ENCODE measurements around the gene RUNX3. TPM values are rescaled to one million over a fixed set of nuclear protein-coding genes. Genes with fewer than 3 reads are reported as not detected.

The RUNX3 gene
- total RNA-seq, 6 donors from 2014 or later = 4.2 to 15.6 (median 10.1) TPM

GRCh38 chr1:24941564-24941963 is 11.5 kb upstream of the RUNX3 start:
- H3K9me3 ChIP-seq = no peaks in the 10 kb centered on the region
- no peak overlapping the region for H3K4me3 ChIP-seq
- TF ChIP-seq POLR2AphosphoS5 (IDR thresholded peaks at IDR 0.05) (no peak), EP300 (IDR thresholded peaks at IDR 0.05) (no peak), CTCF (IDR thresholded peaks at IDR 0.05) (no peak), POLR2A (IDR thresholded peaks at IDR 0.05) (no peak)
- H3K36me3 ChIP-seq = no peaks in the 10 kb centered on the region
- 67 to 83% methylated on average over 1 to 3 of the region's 4 CpGs for WGBS, 2 donors
- no peaks in the 10 kb centered on the region for H3K4me1 ChIP-seq
- ATAC-seq (ENCODE audit: low FRiP score in 2 of 2) (no peak), DNase-seq (no peak)
- H3K27me3 ChIP-seq = no peaks in the 10 kb centered on the region
- no peak overlapping the region for H3K27ac ChIP-seq

- DNase-seq = no peak
- Histone ChIP-seq H3K36me3 (no peaks in the 10 kb centered on the region), H3K4me1 (no peaks in the 10 kb centered on the region), H3K27me3 (peaks cover 0 to 3% (median 0%) of the 10 kb centered on the region in 4 donors), H3K27ac (no peak overlapping the region), H3K9me3 (no peaks in the 10 kb centered on the region), H3K4me3 (no peak overlapping the region)
- WGBS, 2 donors = 89 to 92% methylated on average over 7 of the region's 7 CpGs
- TF ChIP-seq EP300 (IDR thresholded peaks at IDR 0.05) (no peak), POLR2AphosphoS5 (IDR thresholded peaks at IDR 0.05) (no peak), CTCF (IDR thresholded peaks at IDR 0.05) (no peak), POLR2A (IDR thresholded peaks at IDR 0.05) (no peak)
- no peak for ATAC-seq (ENCODE audit: low FRiP score in 2 of 2)
These were observed 10.2 kb upstream of the RUNX3 start for GRCh38 chr1:24940231-24940630.

- Histone ChIP-seq H3K27me3 (peaks cover 0 to 5% (median 0%) of the 10 kb centered on the region in 4 donors), H3K4me3 (no peak overlapping the region), H3K4me1 (no peaks in the 10 kb centered on the region), H3K36me3 (no peaks in the 10 kb centered on the region), H3K9me3 (no peaks in the 10 kb centered on the region), H3K27ac (no peak overlapping the region)
- WGBS, 2 donors = 73 to 85% methylated on average over 4 of the region's 4 CpGs
- ATAC-seq (ENCODE audit: low FRiP score in 2 of 2) = no peak
- no peak for TF ChIP-seq EP300 (IDR thresholded peaks at IDR 0.05)
- TF ChIP-seq POLR2AphosphoS5 (IDR thresholded peaks at IDR 0.05) = no peak
- no peak for TF ChIP-seq POLR2A (IDR thresholded peaks at IDR 0.05)
- TF ChIP-seq CTCF (IDR thresholded peaks at IDR 0.05) = no peak
- no peak for DNase-seq
These were observed 9.7 kb upstream of the RUNX3 start for GRCh38 chr1:24939675-24940193.

GRCh38 chr1:24939040-24939674 is 9.1 kb upstream of the RUNX3 start:
- Histone ChIP-seq H3K27me3 (peaks cover 0 to 9% (median 2%) of the 10 kb centered on the region in 4 donors), H3K4me3 (no peak overlapping the region), H3K4me1 (no peaks in the 10 kb centered on the region), H3K9me3 (no peaks in the 10 kb centered on the region), H3K36me3 (no peaks in the 10 kb centered on the region), H3K27ac (no peak overlapping the region)
- DNase-seq = no peak
- TF ChIP-seq EP300 (IDR thresholded peaks at IDR 0.05) (no peak), CTCF (IDR thresholded peaks at IDR 0.05) (no peak), POLR2AphosphoS5 (IDR thresholded peaks at IDR 0.05) (no peak), POLR2A (IDR thresholded peaks at IDR 0.05) (no peak)
- ATAC-seq (ENCODE audit: low FRiP score in 2 of 2) = no peak
- 90 to 94% methylated on average over 6 of the region's 6 CpGs for WGBS, 2 donors

GRCh38 chr1:24938276-24938675 is 8.2 kb upstream of the RUNX3 start:
- no peak for DNase-seq
- Histone ChIP-seq H3K36me3 (no peaks in the 10 kb centered on the region), H3K9me3 (no peaks in the 10 kb centered on the region), H3K27ac (no peak overlapping the region), H3K4me1 (no peaks in the 10 kb centered on the region), H3K4me3 (no peak overlapping the region), H3K27me3 (peaks cover 0 to 10% (median 5%) of the 10 kb centered on the region in 4 donors)
- TF ChIP-seq POLR2A (IDR thresholded peaks at IDR 0.05) (no peak), CTCF (IDR thresholded peaks at IDR 0.05) (no peak)
- no peak for ATAC-seq (ENCODE audit: low FRiP score in 2 of 2)
- 95 to 100% methylated on average over 5 to 7 of the region's 7 CpGs for WGBS, 2 donors

Measured in upper lobe of left lung (tissue), 6 donors.